Natural killer cell (primary cell): Measurements from ENCODE around the gene TAF15. TPM values are rescaled to one million over a fixed set of nuclear protein-coding genes. Genes with fewer than 3 reads are reported as not detected.

Source experiments
- ATAC-seq, 3 donors: fragments of 150-1000 bp in 2 of 3; fragments of 200-7000 bp in 1 of 3; cut with Tn5 transposase; 1 replicate in 1 of 3; 2 replicates in 2 of 3; pipeline ENCODE4 v1.10.0; 2021; ENCODE audit warnings: mild to moderate bottlenecking in 2 of 3, moderate library complexity in 2 of 3
- DNase-seq, 2 donors: peaks; one replicate each; pipeline versions ENCODE4 v3.0.0 to v3.0.0-alpha.2; 2013 to 2021; ENCODE audit warnings: mixed read lengths in 1 of 2
- H3K27ac ChIP-seq: one replicate; pipeline ENCODE4 v1.5.1; 2013; ENCODE audit warnings: mild to moderate bottlenecking, low read length
- H3K27me3 ChIP-seq: one replicate; pipeline ENCODE4 v1.6.1; 2013; ENCODE audit warnings: low read length; ENCODE audit not compliant: control insufficient read depth, insufficient read depth
- H3K36me3 ChIP-seq: one replicate; pipeline ENCODE4 v1.6.1; 2013; ENCODE audit warnings: low read length; ENCODE audit not compliant: control insufficient read depth, insufficient read depth
- H3K4me1 ChIP-seq: one replicate; pipeline ENCODE4 v1.6.1; 2013; ENCODE audit warnings: low read length; ENCODE audit not compliant: control insufficient read depth, insufficient read depth
- H3K4me3 ChIP-seq: one replicate; pipeline ENCODE4 v1.5.1; 2013; ENCODE audit warnings: low read length
- H3K9me3 ChIP-seq: one replicate; pipeline ENCODE4 v1.6.1; 2013; ENCODE audit warnings: low read length; ENCODE audit not compliant: control insufficient read depth, insufficient read depth
- H3K27ac Mint-ChIP-seq, 2 donors: one replicate each; pipeline ENCODE4 v1.8.0; 2022; ENCODE audit warnings: mild to moderate bottlenecking in 2 of 2, mixed read lengths in 2 of 2, moderate library complexity in 1 of 2
- H3K27me3 Mint-ChIP-seq, 2 donors: one replicate each; pipeline ENCODE4 v1.8.0; 2022; ENCODE audit warnings: low read depth in 2 of 2, mixed read lengths in 2 of 2
- H3K36me3 Mint-ChIP-seq: one replicate; pipeline ENCODE4 v1.8.0; 2022; ENCODE audit warnings: mixed read lengths
- H3K4me1 Mint-ChIP-seq, 2 donors: one replicate each; pipeline ENCODE4 v1.8.0; 2022; ENCODE audit warnings: mixed read lengths in 2 of 2
- H3K4me3 Mint-ChIP-seq: one replicate; pipeline ENCODE4 v1.8.0; 2022; ENCODE audit warnings: mild to moderate bottlenecking, moderate library complexity, mixed read lengths
- H3K9me3 Mint-ChIP-seq, 2 donors: one replicate each; pipeline ENCODE4 v1.8.0; 2022; ENCODE audit warnings: mixed read lengths in 2 of 2
- WGBS: methylation state at CpG from one replicate; pipeline ENCODE4 v1.1.7; 2013; ENCODE audit warnings: missing lambda C conversion rate; ENCODE audit not compliant: insufficient coverage; 5-methylcytosine and 5-hydroxymethylcytosine counted together
- intact Hi-C: fragments of 100-400 bp; cut with micrococcal nuclease; formaldehyde crosslinking; loops from one replicate; pipeline ENCODE4 v1.14.2; 2022
- total RNA-seq, 4 donors: library from RNA; stranded (reverse); fragments of 120-200 nt in 1 of 4; gene quantifications; one replicate each; pipeline versions ENCODE4 v1.2.3 to v1.2.4, GENCODE V29; 2013 to 2022
- TF ChIP-seq, protein P1 (sequence below): fragments of 200-600 bp; IDR thresholded peaks from one replicate; pipeline ENCODE4 v1.8.0; 2022; ENCODE audit warnings: antibody characterized with exemption

The TAF15 gene
- total RNA-seq, 3 donors from 2014 or later (not counting 1 experiment from before 2014, with no cell fraction given): 214 to 253 (median 214) TPM

GRCh38 chr17:35793257-35793656, 16.0 kb upstream of the TAF15 start:
- Mint-ChIP-seq H3K4me3 (no peak overlapping the region), H3K36me3 (no peaks in the 10 kb centered on the region), H3K4me1 (peaks cover 0 to 15% of the 10 kb centered on the region in 2 donors), H3K27me3 (peaks cover 46 to 58% of the 10 kb centered on the region in 2 donors), H3K27ac (no peak overlapping the region), H3K9me3 (no peaks in the 10 kb centered on the region)
- no peaks in the 10 kb centered on the region for H3K9me3 ChIP-seq
- DNase-seq (no peak), ATAC-seq (no peak)
- TF ChIP-seq, protein P1, sequence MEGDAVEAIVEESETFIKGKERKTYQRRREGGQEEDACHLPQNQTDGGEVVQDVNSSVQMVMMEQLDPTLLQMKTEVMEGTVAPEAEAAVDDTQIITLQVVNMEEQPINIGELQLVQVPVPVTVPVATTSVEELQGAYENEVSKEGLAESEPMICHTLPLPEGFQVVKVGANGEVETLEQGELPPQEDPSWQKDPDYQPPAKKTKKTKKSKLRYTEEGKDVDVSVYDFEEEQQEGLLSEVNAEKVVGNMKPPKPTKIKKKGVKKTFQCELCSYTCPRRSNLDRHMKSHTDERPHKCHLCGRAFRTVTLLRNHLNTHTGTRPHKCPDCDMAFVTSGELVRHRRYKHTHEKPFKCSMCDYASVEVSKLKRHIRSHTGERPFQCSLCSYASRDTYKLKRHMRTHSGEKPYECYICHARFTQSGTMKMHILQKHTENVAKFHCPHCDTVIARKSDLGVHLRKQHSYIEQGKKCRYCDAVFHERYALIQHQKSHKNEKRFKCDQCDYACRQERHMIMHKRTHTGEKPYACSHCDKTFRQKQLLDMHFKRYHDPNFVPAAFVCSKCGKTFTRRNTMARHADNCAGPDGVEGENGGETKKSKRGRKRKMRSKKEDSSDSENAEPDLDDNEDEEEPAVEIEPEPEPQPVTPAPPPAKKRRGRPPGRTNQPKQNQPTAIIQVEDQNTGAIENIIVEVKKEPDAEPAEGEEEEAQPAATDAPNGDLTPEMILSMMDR: no peak
- intact Hi-C loops: no loop called here
- H3K27me3 ChIP-seq: peaks cover 24% of the 10 kb centered on the region
- no peak overlapping the region for H3K27ac ChIP-seq
- H3K4me3 ChIP-seq: no peak overlapping the region
- WGBS: 91% methylated on average over 3 of the region's 3 CpGs
- peaks cover 12% of the 10 kb centered on the region for H3K4me1 ChIP-seq
- H3K36me3 ChIP-seq: no peaks in the 10 kb centered on the region

GRCh38 chr17:35795007-35795870, 14.0 kb upstream of the TAF15 start, which contains the start of gene MMP28:
Gene MMP28 (minus strand): TSS chr17:35795641. CDS start chr17:35795377, 264 bp downstream.
- DNase-seq (peak in 1 of 2 donors; percentile 57), ATAC-seq (peak; percentile 64 to 75 (median 70))
- Histone ChIP-seq H3K27ac (no peak within 1 kb of the TSS), H3K9me3 (no peaks in the 10 kb centered on the region), H3K36me3 (no peaks in the 10 kb centered on the region), H3K4me1 (peaks cover 12% of the 10 kb centered on the region), H3K4me3 (no peak within 1 kb of the TSS), H3K27me3 (peaks cover 21% of the 10 kb centered on the region)
- Mint-ChIP-seq H3K4me3 (peak within 1 kb of the TSS; percentile 74), H3K27me3 (peaks cover 51 to 62% of the 10 kb centered on the region in 2 donors), H3K4me1 (peaks cover 0 to 15% of the 10 kb centered on the region in 2 donors), H3K27ac (no peak within 1 kb of the TSS), H3K36me3 (no peaks in the 10 kb centered on the region), H3K9me3 (no peaks in the 10 kb centered on the region)
- WGBS: under 1% methylated on average over 89 of the region's 89 CpGs
- intact Hi-C loops: no loop called here
- TF ChIP-seq, protein P1: no peak

GRCh38 chr17:35795871-35796265, 13.4 kb upstream of the TAF15 start:
- Histone ChIP-seq H3K4me3 (no peak overlapping the region), H3K36me3 (no peaks in the 10 kb centered on the region), H3K9me3 (no peaks in the 10 kb centered on the region), H3K27me3 (peaks cover 21% of the 10 kb centered on the region), H3K27ac (no peak overlapping the region), H3K4me1 (peaks cover 12% of the 10 kb centered on the region)
- Mint-ChIP-seq H3K4me1 (peaks cover 0 to 15% of the 10 kb centered on the region in 2 donors), H3K27ac (no peak overlapping the region), H3K36me3 (no peaks in the 10 kb centered on the region), H3K9me3 (no peaks in the 10 kb centered on the region), H3K4me3 (peak overlapping the region; percentile 74), H3K27me3 (peaks cover 54 to 62% of the 10 kb centered on the region in 2 donors)
- TF ChIP-seq, protein P1: no peak
- 38% methylated on average over 8 of the region's 8 CpGs for WGBS
- DNase-seq: no peak
- ATAC-seq: no peak
- intact Hi-C loops: no loop called here
